Vagina (tissue), 2 donors: ENCODE results near the gene TEX13B. TPM values are rescaled to one million over a fixed set of nuclear protein-coding genes. Genes with fewer than 3 reads are reported as not detected.

Experiments
- DNase-seq, 2 donors: peaks; one replicate each; pipeline ENCODE4 v3.0.0-alpha.2; 2017; ENCODE audit errors: extremely low spot score in 2 of 2
- H3K27ac ChIP-seq: fragments of 200-600 bp; sonication (generic); one replicate; pipeline ENCODE4 v1.5.1; 2019
- H3K27me3 ChIP-seq: fragments of 200-600 bp; sonication (generic); one replicate; pipeline ENCODE4 v1.5.1; 2019
- H3K36me3 ChIP-seq, 2 donors: fragments of 200-600 bp; sonication (generic); one replicate each; pipeline ENCODE4 v1.5.1; 2017 to 2019
- H3K4me1 ChIP-seq: fragments of 200-600 bp; sonication (generic); one replicate; pipeline ENCODE4 v1.5.1; 2019
- H3K4me3 ChIP-seq, 2 donors: fragments of 200-600 bp; sonication (generic); 1 replicate in 1 of 2; 2 replicates in 1 of 2; pipeline ENCODE4 v1.5.1; 2016 to 2019
- H3K9me3 ChIP-seq: fragments of 200-600 bp; sonication (generic); one replicate; pipeline ENCODE4 v1.5.1; 2019
- POLR2A ChIP-seq, 2 donors: fragments of 450-650 bp; IDR thresholded peaks; one replicate each; pipeline ENCODE4 v1.6.1; 2017; ENCODE audit warnings: antibody characterized with exemption in 2 of 2, mild to moderate bottlenecking in 2 of 2, moderate library complexity in 2 of 2
- POLR2AphosphoS5 ChIP-seq, 2 donors: sonication (generic); formaldehyde crosslinking; IDR thresholded peaks; one replicate each; pipeline ENCODE4 v1.9.0; 2017; ENCODE audit warnings: antibody characterized with exemption in 2 of 2, mild to moderate bottlenecking in 2 of 2, low read depth in 1 of 2; ENCODE audit not compliant: insufficient read depth in 1 of 2
- intact Hi-C: fragments of 100-400 bp; cut with DNase I; formaldehyde crosslinking; loops from one replicate; pipeline ENCODE4 v1.15.1; 2023
- total RNA-seq: library from RNA; depleted of rRNA; stranded (reverse); fragments of >200 nt; gene quantifications from one replicate; pipeline ENCODE4 v1.2.3, GENCODE V29; 2016
- TF ChIP-seq, protein P1 (sequence below), 3 experiments: fragments of 450-650 bp in 2 of 3; fragments of 200-600 bp in 1 of 3; sonication (generic) in 1 of 3; IDR thresholded peaks; one replicate each; pipeline ENCODE4 v1.5.1; 2017 to 2019; ENCODE audit warnings: antibody characterized with exemption in 3 of 3, mild to moderate bottlenecking in 2 of 3, moderate library complexity in 2 of 3

Gene TEX13B
- total RNA-seq, 1 donor from 2014 or later = not detected

GRCh38 chrX:107996124-107996523, 14.0 kb upstream of the TEX13B start:
- DNase-seq = no peak
- TF ChIP-seq POLR2A (IDR thresholded peaks at IDR 0.05) = no peak
- TF ChIP-seq POLR2AphosphoS5 (IDR thresholded peaks at IDR 0.05; ENCODE audit: insufficient read depth in 1 of 2, low read depth in 1 of 2) = no peak
- intact Hi-C loops = no loop called here
- Histone ChIP-seq H3K36me3 (no peaks in the 10 kb centered on the region), H3K9me3 (no peaks in the 10 kb centered on the region), H3K4me3 (no peak overlapping the region), H3K27me3 (no peaks in the 10 kb centered on the region), H3K27ac (no peak overlapping the region), H3K4me1 (no peaks in the 10 kb centered on the region)

DNA sequence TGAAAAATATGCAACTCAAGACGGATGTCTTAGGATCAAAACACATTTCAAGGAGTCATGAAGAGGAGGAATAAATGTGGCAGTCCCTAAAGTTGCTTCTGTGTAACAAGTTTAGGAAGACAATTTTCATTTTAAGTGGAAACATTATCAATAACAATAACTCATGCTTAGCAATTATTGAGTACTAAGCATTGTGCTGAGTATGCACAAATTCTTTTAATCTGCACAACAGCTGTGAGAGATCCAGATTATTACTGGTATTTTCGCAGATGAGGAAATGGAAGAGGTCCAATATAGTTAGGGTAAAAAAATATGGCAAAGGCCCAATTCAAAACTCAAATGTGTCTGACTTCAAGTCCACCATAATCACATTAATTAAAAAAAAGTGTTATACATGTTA, 2.9 kb upstream of the TEX13B start:
- DNase-seq = no peak
- H3K4me3 ChIP-seq = no peak overlapping the region
- intact Hi-C loops = no loop called here
- H3K4me1 ChIP-seq = no peaks in the 10 kb centered on the region
- H3K27me3 ChIP-seq = no peaks in the 10 kb centered on the region
- TF ChIP-seq POLR2A (IDR thresholded peaks at IDR 0.05) (no peak), POLR2AphosphoS5 (IDR thresholded peaks at IDR 0.05; ENCODE audit: insufficient read depth in 1 of 2, low read depth in 1 of 2) (no peak)
- TF ChIP-seq, protein P1, sequence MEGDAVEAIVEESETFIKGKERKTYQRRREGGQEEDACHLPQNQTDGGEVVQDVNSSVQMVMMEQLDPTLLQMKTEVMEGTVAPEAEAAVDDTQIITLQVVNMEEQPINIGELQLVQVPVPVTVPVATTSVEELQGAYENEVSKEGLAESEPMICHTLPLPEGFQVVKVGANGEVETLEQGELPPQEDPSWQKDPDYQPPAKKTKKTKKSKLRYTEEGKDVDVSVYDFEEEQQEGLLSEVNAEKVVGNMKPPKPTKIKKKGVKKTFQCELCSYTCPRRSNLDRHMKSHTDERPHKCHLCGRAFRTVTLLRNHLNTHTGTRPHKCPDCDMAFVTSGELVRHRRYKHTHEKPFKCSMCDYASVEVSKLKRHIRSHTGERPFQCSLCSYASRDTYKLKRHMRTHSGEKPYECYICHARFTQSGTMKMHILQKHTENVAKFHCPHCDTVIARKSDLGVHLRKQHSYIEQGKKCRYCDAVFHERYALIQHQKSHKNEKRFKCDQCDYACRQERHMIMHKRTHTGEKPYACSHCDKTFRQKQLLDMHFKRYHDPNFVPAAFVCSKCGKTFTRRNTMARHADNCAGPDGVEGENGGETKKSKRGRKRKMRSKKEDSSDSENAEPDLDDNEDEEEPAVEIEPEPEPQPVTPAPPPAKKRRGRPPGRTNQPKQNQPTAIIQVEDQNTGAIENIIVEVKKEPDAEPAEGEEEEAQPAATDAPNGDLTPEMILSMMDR (IDR thresholded peaks at IDR 0.05) = no peak
- H3K9me3 ChIP-seq = no peaks in the 10 kb centered on the region
- H3K36me3 ChIP-seq = no peaks in the 10 kb centered on the region
- H3K27ac ChIP-seq = no peak overlapping the region

- Histone ChIP-seq H3K9me3 (no peaks in the 10 kb centered on the region), H3K4me1 (no peaks in the 10 kb centered on the region), H3K27me3 (no peaks in the 10 kb centered on the region), H3K4me3 (no peak overlapping the region), H3K27ac (no peak overlapping the region), H3K36me3 (no peaks in the 10 kb centered on the region)
- intact Hi-C loops = no loop called here
- no peak for TF ChIP-seq POLR2A (IDR thresholded peaks at IDR 0.05)
- TF ChIP-seq, protein P1 (IDR thresholded peaks at IDR 0.05) = no peak
- TF ChIP-seq POLR2AphosphoS5 (IDR thresholded peaks at IDR 0.05; ENCODE audit: insufficient read depth in 1 of 2, low read depth in 1 of 2) = no peak
- DNase-seq = no peak
These were observed 2.6 kb downstream of the TEX13B start for GRCh38 chrX:107979534-107979933.

GRCh38 chrX:107978707-107979307, 3.4 kb downstream of the TEX13B start:
- no peak for DNase-seq
- H3K4me3 ChIP-seq = no peak overlapping the region
- TF ChIP-seq, protein P1 (IDR thresholded peaks at IDR 0.05) = no peak
- no peak for TF ChIP-seq POLR2A (IDR thresholded peaks at IDR 0.05)
- TF ChIP-seq POLR2AphosphoS5 (IDR thresholded peaks at IDR 0.05; ENCODE audit: insufficient read depth in 1 of 2, low read depth in 1 of 2) = no peak
- H3K27ac ChIP-seq = no peak overlapping the region
- H3K36me3 ChIP-seq = no peaks in the 10 kb centered on the region
- H3K27me3 ChIP-seq = no peaks in the 10 kb centered on the region
- no peaks in the 10 kb centered on the region for H3K9me3 ChIP-seq
- H3K4me1 ChIP-seq = no peaks in the 10 kb centered on the region
- intact Hi-C loops = no loop called here

GRCh38 chrX:107978071-107978470, 4.1 kb downstream of the TEX13B start:
- H3K4me1 ChIP-seq = no peaks in the 10 kb centered on the region
- no peaks in the 10 kb centered on the region for H3K36me3 ChIP-seq
- H3K9me3 ChIP-seq = no peaks in the 10 kb centered on the region
- intact Hi-C loops = no loop called here
- H3K4me3 ChIP-seq = no peak overlapping the region
- no peak for DNase-seq
- TF ChIP-seq POLR2A (IDR thresholded peaks at IDR 0.05) = no peak
- H3K27me3 ChIP-seq = no peaks in the 10 kb centered on the region
- no peak overlapping the region for H3K27ac ChIP-seq

DNA sequence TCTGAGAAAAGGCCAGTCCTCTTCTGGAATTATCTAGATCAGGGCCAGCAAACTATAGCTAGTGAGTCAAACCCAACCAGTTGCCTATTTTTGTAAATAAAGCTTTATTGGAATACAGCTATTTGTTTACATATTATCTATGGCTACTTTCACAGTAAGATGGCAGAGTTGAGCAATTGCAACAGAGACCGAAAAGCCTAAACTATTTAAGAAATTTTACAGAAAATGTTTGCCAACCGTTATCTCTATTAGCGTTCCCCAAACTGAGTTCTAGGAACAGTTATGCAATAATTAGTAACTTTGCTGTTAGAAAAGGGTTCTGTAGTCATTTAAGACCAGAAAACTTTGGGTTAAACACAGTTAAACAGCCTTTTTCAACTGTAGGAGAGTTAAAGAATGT, 10.5 kb downstream of the TEX13B start:
- intact Hi-C loops = no loop called here
- no peaks in the 10 kb centered on the region for H3K36me3 ChIP-seq

More for the DNA sequence above, 10.5 kb downstream of the TEX13B start:
- no peak overlapping the region for H3K27ac ChIP-seq
- H3K27me3 ChIP-seq = no peaks in the 10 kb centered on the region
- H3K4me1 ChIP-seq = no peaks in the 10 kb centered on the region
- TF ChIP-seq, protein P1 (IDR thresholded peaks at IDR 0.05) = no peak
- TF ChIP-seq POLR2AphosphoS5 (IDR thresholded peaks at IDR 0.05; ENCODE audit: insufficient read depth in 1 of 2, low read depth in 1 of 2) (no peak), POLR2A (IDR thresholded peaks at IDR 0.05) (no peak)
- no peak overlapping the region for H3K4me3 ChIP-seq
- no peak for DNase-seq
- no peaks in the 10 kb centered on the region for H3K9me3 ChIP-seq
